NCI-H526 (cell line): Measurements from ENCODE around the gene CRTC1.
A peak's percentile ranks its signal among the peaks of the same experiment; 100 is the strongest.

Source experiments
- DNase-seq, 2 experiments: peaks; one replicate each; lab custom pipeline; 2025; lab: John Stamatoyannopoulos, UW

The CRTC1 gene

DNA sequence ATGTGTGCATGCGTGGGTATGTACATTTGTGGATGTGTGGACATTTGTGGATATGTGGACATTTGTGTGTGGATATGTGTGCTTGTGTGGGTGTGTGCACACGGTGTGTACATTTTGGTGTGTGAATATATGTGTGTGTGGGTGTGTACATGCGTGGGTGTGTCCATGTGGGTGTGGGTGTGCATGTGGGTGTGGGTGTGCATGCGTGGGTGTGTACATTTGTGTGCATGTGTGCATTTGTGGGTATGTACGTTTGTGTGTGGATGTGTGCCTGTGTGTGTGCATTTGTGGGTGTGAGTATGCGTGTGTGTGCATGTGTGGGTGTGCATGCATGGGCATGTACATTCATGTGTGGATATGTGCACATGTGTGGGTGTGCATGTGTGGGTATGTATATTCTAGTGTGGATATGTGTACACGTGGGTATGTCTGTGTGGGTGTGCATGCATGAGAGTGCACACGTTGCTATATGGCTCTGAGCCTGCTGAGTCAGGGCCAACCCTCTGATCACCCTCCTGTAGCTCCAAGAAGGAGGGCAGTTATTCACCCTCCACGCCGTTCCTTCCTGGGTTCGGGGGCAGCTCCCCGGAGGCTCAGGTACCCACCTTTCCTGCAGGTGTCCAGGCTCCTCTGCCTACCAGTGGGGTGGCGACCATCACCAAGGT, 87.3 kb downstream of the CRTC1 start:
- DNase-seq = no peak

DNA sequence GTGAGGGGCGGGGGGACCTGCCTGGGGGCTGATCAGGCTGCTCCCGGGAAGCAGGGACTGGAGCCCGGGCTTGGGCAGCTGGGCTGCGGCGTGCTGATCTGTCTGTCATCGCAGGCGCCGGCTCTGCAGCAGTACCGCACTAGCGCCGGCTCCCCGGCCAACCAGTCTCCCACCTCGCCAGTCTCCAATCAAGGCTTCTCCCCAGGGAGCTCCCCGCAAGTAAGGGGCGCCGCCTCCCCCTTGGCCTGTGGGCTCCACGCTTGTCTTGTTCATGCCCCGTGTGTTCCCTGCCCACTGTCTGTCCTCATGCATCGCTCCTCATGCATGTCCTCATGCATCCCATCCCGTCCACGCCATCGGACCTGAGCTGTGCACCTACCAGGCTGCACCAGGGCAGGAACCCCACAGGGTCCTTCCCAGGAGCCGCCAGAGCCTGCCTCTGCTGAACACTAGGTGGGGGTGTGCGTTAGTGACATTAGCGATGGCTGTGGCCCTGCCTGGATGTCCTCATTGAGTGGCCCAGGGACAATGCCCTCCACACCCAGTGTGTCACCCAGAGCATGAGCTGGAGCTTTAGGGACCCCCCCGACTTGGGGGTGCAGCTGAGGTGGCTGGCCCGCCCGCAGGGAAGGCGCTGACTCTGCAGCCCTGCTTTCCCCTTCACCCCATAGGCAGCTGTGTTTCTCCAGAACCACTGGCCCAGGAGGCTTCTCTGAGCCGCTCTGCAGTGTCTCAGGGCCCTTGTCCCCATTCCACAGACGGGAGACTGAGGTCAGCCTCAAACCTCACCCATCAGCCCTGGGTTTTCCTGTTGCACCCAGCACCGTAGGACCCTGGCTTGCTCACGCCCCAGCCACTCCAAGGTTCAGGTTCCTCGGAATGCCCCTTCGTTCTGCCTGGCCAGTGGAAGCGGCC, 88.1 kb downstream of the CRTC1 start:
- DNase-seq = peak in 1 of 2 experiments; percentile 63

DNA sequence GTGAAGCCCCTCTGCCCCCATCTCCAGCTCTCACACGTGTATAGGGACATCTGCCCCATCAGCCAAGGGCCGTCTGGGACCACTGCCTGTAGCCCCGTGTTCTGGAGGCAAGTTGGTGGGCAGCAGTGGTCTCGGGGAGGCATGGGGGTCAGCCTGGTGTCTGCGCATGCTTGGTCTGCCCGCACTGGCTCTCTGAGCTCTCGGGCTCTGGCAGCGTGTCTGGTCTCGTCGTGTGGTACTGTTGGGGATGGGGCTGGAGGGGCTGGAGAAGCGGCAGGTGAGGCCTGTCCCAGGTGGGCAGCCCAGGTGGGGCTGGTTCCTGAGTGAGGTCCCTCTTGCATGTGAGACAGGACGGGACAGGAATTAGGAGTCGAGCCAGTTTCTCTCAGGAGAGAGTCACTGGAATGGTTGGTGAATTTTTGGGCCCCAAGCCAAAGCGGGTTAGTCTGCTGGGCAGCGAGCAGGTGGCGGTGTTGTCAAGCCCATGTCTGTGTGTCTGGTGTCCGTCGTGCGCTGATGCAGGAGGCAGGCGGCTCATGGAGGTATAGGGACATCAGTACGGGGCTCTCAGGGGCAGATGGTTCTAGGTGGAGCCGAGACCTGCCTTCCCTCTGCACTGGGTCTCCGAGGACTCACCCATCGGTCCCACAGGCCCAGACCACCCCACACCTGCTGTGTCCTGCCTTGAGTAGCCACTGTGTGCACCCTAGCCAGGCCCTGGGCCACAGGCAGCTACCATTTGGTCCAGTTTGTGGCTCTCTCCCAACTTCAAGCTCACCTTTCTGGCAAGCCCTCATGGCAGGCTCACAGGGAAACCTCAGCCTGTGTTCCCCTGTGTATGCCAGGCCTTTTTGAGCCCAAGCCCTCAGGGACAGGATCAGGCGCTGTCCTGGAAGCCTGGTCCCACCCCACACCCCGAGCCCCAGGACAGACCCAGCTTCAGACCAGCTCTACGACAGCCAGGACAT, 89.4 kb downstream of the CRTC1 start:
- DNase-seq = no peak

DNA sequence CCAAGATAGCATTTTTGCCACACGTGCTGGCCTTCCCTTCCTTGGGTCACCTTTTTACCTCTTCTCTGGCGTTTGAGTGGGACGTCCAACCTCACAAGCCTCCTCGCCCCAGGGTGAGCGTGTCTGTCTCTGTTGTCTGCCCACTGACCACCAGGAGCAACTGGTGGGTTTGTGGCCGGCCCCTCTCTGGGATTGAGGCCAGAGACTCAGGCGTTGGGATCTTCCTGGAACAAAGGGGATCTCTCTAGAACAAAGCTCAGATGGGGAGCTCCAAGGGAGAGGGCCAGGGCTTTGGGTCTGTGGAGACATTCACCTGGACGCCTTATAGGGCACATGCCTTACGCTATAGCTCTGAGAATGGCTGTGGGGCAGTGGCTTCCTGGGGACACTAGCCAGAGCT, 90.2 kb downstream of the CRTC1 start:
- DNase-seq = no peak

- DNase-seq = no peak
Measured at GRCh38 chr19:18774107-18774506, 90.6 kb downstream of the CRTC1 start.

DNA sequence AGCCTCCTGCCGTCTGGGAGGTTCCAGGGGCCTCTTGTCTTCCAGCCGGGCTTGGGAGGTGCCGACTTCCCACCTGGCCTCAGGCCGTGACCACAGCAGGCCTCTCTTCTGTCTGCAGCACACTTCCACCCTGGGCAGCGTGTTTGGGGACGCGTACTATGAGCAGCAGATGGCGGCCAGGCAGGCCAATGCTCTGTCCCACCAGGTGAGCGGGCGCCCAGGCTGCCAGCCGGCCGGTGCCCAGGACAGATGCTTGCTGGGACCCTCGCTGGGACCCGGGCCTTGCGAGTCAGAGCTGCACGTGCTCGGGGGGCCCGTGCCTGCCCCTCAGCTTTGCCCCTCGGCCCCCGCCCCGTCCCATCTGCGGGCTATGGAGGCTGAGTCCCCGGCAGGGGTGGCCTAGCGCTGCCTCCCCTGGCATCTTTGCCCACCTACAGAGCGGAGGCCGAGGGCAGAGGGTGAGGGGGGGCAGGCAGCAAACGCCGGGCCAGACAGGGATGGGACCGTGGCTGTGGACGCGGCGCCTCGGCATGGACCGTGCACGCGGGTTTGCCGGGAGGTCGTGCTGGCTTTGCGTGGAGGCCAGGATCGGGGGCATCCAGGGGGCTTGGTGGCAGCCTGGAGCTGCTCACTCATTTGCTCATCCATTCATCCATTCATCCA, 91.4 kb downstream of the CRTC1 start:
- no peak for DNase-seq

DNA sequence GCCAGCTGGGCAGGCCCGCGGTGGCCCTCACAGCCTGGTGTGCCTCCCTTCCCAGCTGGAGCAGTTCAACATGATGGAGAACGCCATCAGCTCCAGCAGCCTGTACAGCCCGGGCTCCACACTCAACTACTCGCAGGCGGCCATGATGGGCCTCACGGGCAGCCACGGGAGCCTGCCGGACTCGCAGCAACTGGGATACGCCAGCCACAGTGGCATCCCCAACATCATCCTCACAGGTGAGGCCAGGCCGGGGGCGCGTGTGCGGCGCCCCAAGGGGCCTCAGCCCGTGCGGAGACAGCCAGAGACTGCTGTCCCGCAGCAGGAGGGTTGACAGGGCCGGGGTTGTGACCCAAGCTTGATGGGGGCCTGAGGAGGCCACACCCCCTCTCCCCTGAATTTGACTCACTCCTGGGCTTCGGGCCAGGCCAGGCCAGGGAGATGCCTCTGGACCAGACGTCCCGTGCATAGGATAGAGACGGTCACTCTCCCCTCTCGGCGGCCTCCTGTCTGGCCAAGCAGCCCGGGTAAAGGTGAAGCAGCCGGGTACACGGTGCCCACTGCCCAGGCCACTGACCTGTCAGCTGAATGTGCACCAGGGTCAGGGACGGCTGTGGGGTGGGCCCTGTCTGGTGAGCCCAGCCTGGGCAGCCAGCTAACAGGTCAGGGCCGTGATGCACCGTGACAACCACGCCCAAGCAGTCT, 92.3 kb downstream of the CRTC1 start:
- no peak for DNase-seq

DNA sequence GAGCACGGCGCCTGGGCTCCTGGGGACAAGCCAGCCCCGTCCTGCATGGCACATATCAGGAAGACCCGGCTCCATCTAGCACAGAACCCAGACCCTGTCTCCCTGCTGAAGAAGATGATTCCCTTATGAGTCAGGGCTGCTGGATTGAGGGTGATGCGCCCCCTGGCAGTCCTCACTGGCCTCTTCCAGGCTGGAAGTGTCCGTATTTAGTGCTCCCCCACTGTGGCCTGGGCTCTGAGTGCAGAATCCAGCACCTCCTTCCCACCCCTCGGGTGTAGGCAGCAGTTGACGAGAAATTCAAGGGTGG, 92.8 kb downstream of the CRTC1 start:
- no peak for DNase-seq

DNA sequence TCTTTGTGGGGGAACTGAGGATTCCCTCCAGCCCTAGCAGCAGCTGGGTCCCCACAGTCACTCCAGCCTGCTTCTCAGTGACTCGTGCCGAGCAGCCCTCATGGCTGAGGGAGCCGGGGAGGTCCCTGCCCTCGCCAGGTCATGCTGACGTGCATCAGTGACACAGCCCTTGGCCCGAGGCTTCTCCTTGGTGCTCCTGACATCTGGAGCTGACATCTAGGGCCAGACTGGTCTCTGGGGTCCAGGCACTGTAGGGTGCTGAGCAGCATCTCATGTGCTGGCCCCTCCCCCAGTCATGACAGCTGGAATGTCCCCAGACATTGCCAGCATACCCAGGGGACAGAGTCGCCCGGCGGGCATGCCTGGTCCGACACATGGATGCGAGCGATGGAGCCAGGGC, 93.3 kb downstream of the CRTC1 start:
- no peak for DNase-seq

GRCh38 chr19:18777301-18778075, 94.0 kb downstream of the CRTC1 start:
- DNase-seq = peak in 1 of 2 experiments; percentile 30

DNA sequence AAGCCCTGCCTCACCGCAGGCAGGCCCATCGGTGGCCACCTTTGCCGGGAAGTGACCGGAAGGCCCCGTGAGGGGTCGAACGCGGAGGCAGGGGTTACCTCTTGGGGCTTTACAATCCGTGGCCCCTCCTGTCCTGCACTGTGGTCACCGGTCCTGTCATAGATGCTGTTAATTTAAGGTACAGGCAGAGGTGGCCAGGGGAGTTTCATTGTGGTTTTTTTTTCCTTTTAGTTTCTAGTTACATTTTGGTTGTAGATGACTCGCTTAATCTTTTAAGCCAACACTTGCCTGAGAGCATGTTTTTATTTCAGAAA, 94.6 kb downstream of the CRTC1 start:
- no peak for DNase-seq

- no peak for DNase-seq
Measured at GRCh38 chr19:18778826-18779495, 95.5 kb downstream of the CRTC1 start.

GRCh38 chr19:18780081-18780480, 96.6 kb downstream of the CRTC1 start:
- DNase-seq = no peak

DNA sequence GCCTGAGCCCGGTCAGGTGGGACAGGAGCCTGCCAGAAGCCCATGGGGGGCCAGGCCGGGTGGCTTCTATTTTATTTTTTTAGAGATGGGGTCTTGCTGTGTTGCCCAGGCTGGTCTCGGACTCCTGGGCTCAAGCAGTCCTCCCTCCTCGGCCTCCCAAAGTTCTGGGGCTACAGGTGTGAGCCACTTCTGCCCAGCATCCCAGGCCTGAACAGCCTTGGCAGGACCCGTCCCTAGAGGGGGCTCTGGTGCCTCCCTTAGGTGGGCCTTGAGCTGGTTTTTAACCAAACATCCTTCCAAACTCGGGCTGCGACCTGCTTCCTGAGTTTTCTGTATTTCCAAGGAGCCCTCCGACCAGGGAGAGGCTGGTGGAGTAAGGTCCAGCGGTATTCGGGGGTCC, 97.2 kb downstream of the CRTC1 start:
- DNase-seq = peak in 1 of 2 experiments; percentile 16

DNA sequence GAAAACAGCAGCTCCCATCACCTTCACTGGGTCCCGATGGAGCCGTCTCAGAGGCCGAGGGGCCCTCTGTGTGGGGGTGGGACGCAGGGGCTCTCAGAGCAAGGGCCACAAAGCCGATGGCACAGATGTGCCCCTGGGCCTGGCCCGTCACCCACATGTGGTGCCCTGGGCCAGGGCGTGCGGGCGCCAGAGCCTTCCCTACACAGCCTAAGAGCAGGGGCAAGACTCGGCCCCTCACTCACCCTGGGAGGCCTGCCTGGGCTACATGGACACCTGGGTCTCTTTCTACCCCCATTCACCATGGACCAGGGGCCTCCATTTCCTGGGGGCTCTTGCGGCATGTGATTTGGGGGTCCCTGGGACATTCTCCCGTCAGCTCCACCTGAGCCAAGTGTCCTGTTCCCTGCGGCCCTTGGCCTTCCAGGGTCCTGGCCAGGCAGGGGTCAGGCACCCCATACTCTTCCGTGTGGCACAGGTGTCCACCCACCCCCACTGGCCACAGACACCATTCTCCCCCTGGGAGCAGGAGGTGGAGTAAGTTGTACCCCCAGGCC, 97.6 kb downstream of the CRTC1 start:
- no peak for DNase-seq

- DNase-seq = no peak
Measured at GRCh38 chr19:18781885-18782527, 98.5 kb downstream of the CRTC1 start.

- no peak for DNase-seq
Measured at GRCh38 chr19:18782559-18783225, 99.2 kb downstream of the CRTC1 start.

- no peak for DNase-seq
Measured at GRCh38 chr19:18783958-18784785, 100.7 kb downstream of the CRTC1 start.
